K562 (cell line): ENCODE data around the gene JUNB. TPM values are rescaled to one million over a fixed set of nuclear protein-coding genes. Genes with fewer than 3 reads are reported as not detected.
A peak's percentile ranks its signal among the peaks of the same experiment; 100 is the strongest.

Experiments used
- ARNT ChIP-seq, 2 experiments: fragments of 450-650 bp; IDR thresholded peaks; 2 replicates each; pipeline ENCODE4 v1.6.1; 2016; ENCODE audit warnings: mild to moderate bottlenecking in 1 of 2
- CREB3L1 ChIP-seq: fragments of 450-650 bp; IDR thresholded peaks from 2 replicates; pipeline ENCODE4 v1.6.1; 2014; ENCODE audit warnings: low read depth, mild to moderate bottlenecking, moderate library complexity, borderline replicate concordance
- DNMT1 ChIP-seq: fragments of 450-650 bp; IDR thresholded peaks from 2 replicates; pipeline ENCODE4 v1.6.1; 2016; ENCODE audit warnings: antibody characterized with exemption, mild to moderate bottlenecking
- E2F8 ChIP-seq: fragments of 450-650 bp; IDR thresholded peaks from 2 replicates; pipeline ENCODE4 v1.7.1; 2018; ENCODE audit warnings: mild to moderate bottlenecking, low read depth; ENCODE audit not compliant: partially characterized antibody
- HBP1 ChIP-seq: fragments of 450-650 bp; formaldehyde crosslinking; IDR thresholded peaks from 2 replicates; pipeline ENCODE4 v1.4.0; 2022; ENCODE audit warnings: missing genetic modification characterization
- JUNB ChIP-seq: fragments of 450-650 bp; formaldehyde crosslinking; conservative IDR thresholded peaks from 2 replicates; pipeline ENCODE4 v1.4.0; 2020; ENCODE audit warnings: mild to moderate bottlenecking
- KLF10 ChIP-seq: fragments of 250-450 bp; sonication (Bioruptor Pico); IDR thresholded peaks from 2 replicates; pipeline ENCODE4 v1.6.1; 2021; ENCODE audit warnings: matching md5 sums
- YBX1 ChIP-seq: fragments of 450-650 bp; IDR thresholded peaks from 2 replicates; pipeline ENCODE4 v1.7.1; 2016; ENCODE audit warnings: mild to moderate bottlenecking
- ZNF274 ChIP-seq: IDR thresholded peaks from 2 replicates; pipeline ENCODE4 v1.6.1; 2011; ENCODE audit warnings: low read depth, mild to moderate bottlenecking, low read length, moderate library complexity, borderline replicate concordance
- ZNF76 ChIP-seq: fragments of 250-450 bp; sonication (Bioruptor Pico); IDR thresholded peaks from 2 replicates; pipeline ENCODE4 v1.4.0; 2020; ENCODE audit warnings: mild to moderate bottlenecking, moderate library complexity, borderline replicate concordance
- ZSCAN32 ChIP-seq: fragments of 450-650 bp; formaldehyde crosslinking; IDR thresholded peaks from 2 replicates; pipeline ENCODE4 v1.4.0; 2020; ENCODE audit warnings: mild to moderate bottlenecking, moderate library complexity
- polyA plus RNA-seq, 8 experiments: library from polyadenylated mRNA; depleted of rRNA in 4 of 8; stranded (reverse) in 5 of 8; unstranded in 3 of 8; fragments of >200 nt; fragmentation: Nextera tagmentation in 2 of 8; fragmentation: Illumina TruSeq in 1 of 8; extraction: Ambion mirVana in 2 of 8; extraction: Trizol in 1 of 8; gene quantifications; 2 replicates each; pipeline versions ENCODE4 v1.2.1 to v1.2.3, GENCODE V29; 2011 to 2014; ENCODE audit warnings: inconsistent platforms in 1 of 8, missing spikeins in 1 of 8
- total RNA-seq, 7 experiments: library from RNA; depleted of rRNA in 6 of 7; stranded (reverse); fragments of >200 nt in 6 of 7; fragmentation: Illumina TruSeq in 2 of 7; extraction: Trizol in 2 of 7; gene quantifications; 2 replicates each; pipeline versions ENCODE4 v1.2.1 to v1.2.3, GENCODE V29; 2011 to 2021; ENCODE audit warnings: low replicate concordance in 1 of 7
- TF ChIP-seq, protein P1 (sequence below), 2 experiments: fragments of 450-650 bp; formaldehyde crosslinking in 1 of 2; IDR thresholded peaks; 2 replicates each; pipeline versions ENCODE4 v1.4.0 to v1.6.1; 2014 to 2020; ENCODE audit warnings: mild to moderate bottlenecking in 2 of 2, borderline replicate concordance in 1 of 2, low read depth in 1 of 2

Gene JUNB
- total and polyA plus RNA-seq, 9 of the 15 experiments (the other 6 are each of a cell fraction or from before 2014, with no cell fraction given): 0.23 to 88.1 (median 13.1) TPM

GRCh38 chr19:12774588-12775555 is 16.4 kb upstream of the JUNB start, which contains the start of gene HOOK2 (continued):
- TF ChIP-seq JUNB (CRISPR knock-in tag) (no peak), YBX1 (no peak), ZNF274 (no peak), E2F8 (no peak), ZNF76 (CRISPR knock-in tag) (no peak), CREB3L1 (no peak), ARNT (IDR thresholded peaks at IDR 0.05) (no peak), HBP1 (CRISPR knock-in tag) (0 out of 2 replicates have a peak, but pooled peaks have one; percentile 61), ZSCAN32 (CRISPR knock-in tag) (0 out of 2 replicates have a peak, but pooled peaks have one; percentile 13), KLF10 (CRISPR knock-in tag) (no peak), DNMT1 (no peak)
- TF ChIP-seq, protein P1, sequence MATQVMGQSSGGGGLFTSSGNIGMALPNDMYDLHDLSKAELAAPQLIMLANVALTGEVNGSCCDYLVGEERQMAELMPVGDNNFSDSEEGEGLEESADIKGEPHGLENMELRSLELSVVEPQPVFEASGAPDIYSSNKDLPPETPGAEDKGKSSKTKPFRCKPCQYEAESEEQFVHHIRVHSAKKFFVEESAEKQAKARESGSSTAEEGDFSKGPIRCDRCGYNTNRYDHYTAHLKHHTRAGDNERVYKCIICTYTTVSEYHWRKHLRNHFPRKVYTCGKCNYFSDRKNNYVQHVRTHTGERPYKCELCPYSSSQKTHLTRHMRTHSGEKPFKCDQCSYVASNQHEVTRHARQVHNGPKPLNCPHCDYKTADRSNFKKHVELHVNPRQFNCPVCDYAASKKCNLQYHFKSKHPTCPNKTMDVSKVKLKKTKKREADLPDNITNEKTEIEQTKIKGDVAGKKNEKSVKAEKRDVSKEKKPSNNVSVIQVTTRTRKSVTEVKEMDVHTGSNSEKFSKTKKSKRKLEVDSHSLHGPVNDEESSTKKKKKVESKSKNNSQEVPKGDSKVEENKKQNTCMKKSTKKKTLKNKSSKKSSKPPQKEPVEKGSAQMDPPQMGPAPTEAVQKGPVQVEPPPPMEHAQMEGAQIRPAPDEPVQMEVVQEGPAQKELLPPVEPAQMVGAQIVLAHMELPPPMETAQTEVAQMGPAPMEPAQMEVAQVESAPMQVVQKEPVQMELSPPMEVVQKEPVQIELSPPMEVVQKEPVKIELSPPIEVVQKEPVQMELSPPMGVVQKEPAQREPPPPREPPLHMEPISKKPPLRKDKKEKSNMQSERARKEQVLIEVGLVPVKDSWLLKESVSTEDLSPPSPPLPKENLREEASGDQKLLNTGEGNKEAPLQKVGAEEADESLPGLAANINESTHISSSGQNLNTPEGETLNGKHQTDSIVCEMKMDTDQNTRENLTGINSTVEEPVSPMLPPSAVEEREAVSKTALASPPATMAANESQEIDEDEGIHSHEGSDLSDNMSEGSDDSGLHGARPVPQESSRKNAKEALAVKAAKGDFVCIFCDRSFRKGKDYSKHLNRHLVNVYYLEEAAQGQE (IDR thresholded peaks at IDR 0.05; ENCODE audit: borderline replicate concordance): peak; percentile 31; the same call in 1 of the 2 replicates
- TF ChIP-seq, protein P1 (CRISPR knock-in tag; IDR thresholded peaks at IDR 0.05; ENCODE audit: low read depth): no peak
